ENCODE results near the gene PDE2A.
"Not testable (repeated sequence)": the region's sequence is repeated elsewhere in the genome, so short reads cannot be mapped to it uniquely, and the experiment has no call there.

Gene PDE2A

GRCh38 chr11:72576243-72576595 lies 98.0 kb downstream of the PDE2A start:
- no peak for TF ChIP-seq Cebpa-rat (IDR thresholded peaks at IDR 0.05)
- Histone ChIP-seq H3K36me3 (no peaks in the 10 kb centered on the region), H4K20me1 (no peaks in the 10 kb centered on the region), H3K9ac (no peak overlapping the region), H3K4me3 (no peak overlapping the region), H3K4me2 (no peak overlapping the region), H3K27me3 (no peaks in the 10 kb centered on the region), H3K27ac (no peak overlapping the region), H3K9me3 (no peaks in the 10 kb centered on the region), H3K4me1 (peaks cover 34% of the 10 kb centered on the region)

- Histone ChIP-seq H3K4me2 (no peak overlapping the region), H3K36me3 (no peaks in the 10 kb centered on the region), H3K4me1 (peaks cover 29% of the 10 kb centered on the region), H3K27me3 (no peaks in the 10 kb centered on the region), H4K20me1 (no peaks in the 10 kb centered on the region), H3K27ac (no peak overlapping the region), H3K9ac (no peak overlapping the region), H3K4me3 (no peak overlapping the region), H3K9me3 (no peaks in the 10 kb centered on the region)
- TF ChIP-seq Cebpa-rat (IDR thresholded peaks at IDR 0.05) = no peak
Observed at GRCh38 chr11:72575533-72576242, 98.5 kb downstream of the PDE2A start.

GRCh38 chr11:72574548-72575460 lies 99.4 kb downstream of the PDE2A start:
- Histone ChIP-seq H3K4me2 (no peak overlapping the region), H3K4me3 (no peak overlapping the region), H3K27ac (no peak overlapping the region), H3K4me1 (peaks cover 20% of the 10 kb centered on the region), H4K20me1 (no peaks in the 10 kb centered on the region), H3K9ac (no peak overlapping the region), H3K36me3 (no peaks in the 10 kb centered on the region), H3K27me3 (no peaks in the 10 kb centered on the region), H3K9me3 (no peaks in the 10 kb centered on the region)
- TF ChIP-seq Cebpa-rat (IDR thresholded peaks at IDR 0.05) = no peak

GRCh38 chr11:72573855-72574445 lies 100.3 kb downstream of the PDE2A start:
- Histone ChIP-seq H3K36me3 (no peaks in the 10 kb centered on the region), H3K27me3 (no peaks in the 10 kb centered on the region), H3K27ac (no peak overlapping the region), H3K9ac (no peak overlapping the region), H3K4me1 (peaks cover 12% of the 10 kb centered on the region), H4K20me1 (no peaks in the 10 kb centered on the region), H3K4me3 (no peak overlapping the region), H3K4me2 (no peak overlapping the region), H3K9me3 (no peaks in the 10 kb centered on the region)
- TF ChIP-seq Cebpa-rat (IDR thresholded peaks at IDR 0.05) = no peak

GRCh38 chr11:72573072-72573854 lies 101.0 kb downstream of the PDE2A start:
- Histone ChIP-seq H3K27ac (no peak overlapping the region), H3K9me3 (no peaks in the 10 kb centered on the region), H3K4me1 (0 out of 2 replicates have a peak, but pooled peaks cover 6% of the 10 kb centered on the region), H3K4me2 (no peak overlapping the region), H3K4me3 (no peak overlapping the region), H4K20me1 (no peaks in the 10 kb centered on the region), H3K9ac (no peak overlapping the region), H3K27me3 (no peaks in the 10 kb centered on the region), H3K36me3 (no peaks in the 10 kb centered on the region)
- TF ChIP-seq Cebpa-rat (IDR thresholded peaks at IDR 0.05) = no peak

- not testable (repeated sequence) for H3K27ac ChIP-seq
Observed at GRCh38 chr11:72572540-72572939, 101.7 kb downstream of the PDE2A start.

GRCh38 chr11:72570893-72571661 lies 103.1 kb downstream of the PDE2A start:
- H3K27me3 ChIP-seq = no peaks in the 10 kb centered on the region
- H3K9ac ChIP-seq = no peak overlapping the region
- H3K4me1 ChIP-seq = 0 out of 2 replicates have a peak, but pooled peaks cover 6% of the 10 kb centered on the region
- no peak overlapping the region for H3K27ac ChIP-seq
- no peak for TF ChIP-seq Cebpa-rat (IDR thresholded peaks at IDR 0.05)
- H3K4me2 ChIP-seq = no peak overlapping the region
- H4K20me1 ChIP-seq = no peaks in the 10 kb centered on the region
- H3K36me3 ChIP-seq = no peaks in the 10 kb centered on the region
- no peak overlapping the region for H3K4me3 ChIP-seq
- no peaks in the 10 kb centered on the region for H3K9me3 ChIP-seq

More at GRCh38 chr11:72572540-72572939, 101.7 kb downstream of the PDE2A start:
- not testable (repeated sequence) for H3K4me3 ChIP-seq, H3K36me3 ChIP-seq, H3K9me3 ChIP-seq, H4K20me1 ChIP-seq, H3K27me3 ChIP-seq, H3K9ac ChIP-seq, H3K4me1 ChIP-seq, H3K4me2 ChIP-seq

- Histone ChIP-seq H3K4me3 (no peak overlapping the region), H3K9ac (no peak overlapping the region), H3K27ac (no peak overlapping the region), H3K4me1 (0 out of 2 replicates have a peak, but pooled peaks cover 6% of the 10 kb centered on the region), H3K27me3 (no peaks in the 10 kb centered on the region), H4K20me1 (no peaks in the 10 kb centered on the region), H3K4me2 (no peak overlapping the region), H3K36me3 (no peaks in the 10 kb centered on the region), H3K9me3 (no peaks in the 10 kb centered on the region)
- no peak for TF ChIP-seq Cebpa-rat (IDR thresholded peaks at IDR 0.05)
Observed at GRCh38 chr11:72569966-72570892, 104.0 kb downstream of the PDE2A start.

Data from BLaER1 (cell line).